ENCODE measurements around the gene SPINDOC.
"Not testable (repeated sequence)": the region's sequence is repeated elsewhere in the genome, so short reads cannot be mapped to it uniquely, and the experiment has no call there.

The SPINDOC gene

GRCh38 chr11:63858628-63859550 is 45.6 kb downstream of the SPINDOC start:
- no peak for DNase-seq

GRCh38 chr11:63862923-63863322 is 49.7 kb downstream of the SPINDOC start:
- no peak for DNase-seq

GRCh38 chr11:63863620-63864019 is 50.4 kb downstream of the SPINDOC start:
- not testable (repeated sequence) for DNase-seq

DNA sequence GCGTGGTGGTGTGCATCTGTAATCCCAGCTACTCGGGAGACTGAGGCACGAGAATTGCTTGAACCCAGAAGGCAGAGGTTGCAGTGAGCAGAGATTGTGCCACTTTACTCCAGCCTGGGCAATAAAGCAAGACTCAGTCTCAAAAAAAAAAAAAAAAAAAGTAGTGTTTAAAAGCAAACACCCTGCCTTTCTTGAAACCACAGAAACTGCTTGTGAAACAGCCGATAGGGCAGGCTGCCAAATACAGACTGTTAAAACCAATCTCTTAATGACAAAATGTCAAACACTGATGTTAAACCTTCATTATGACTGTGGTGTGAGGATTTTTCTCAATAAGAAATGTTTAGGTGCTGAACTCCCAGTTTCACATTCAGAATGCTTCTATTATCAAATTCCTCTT is 53.0 kb downstream of the SPINDOC start:
- peak; percentile 60 for DNase-seq

- DNase-seq, result no peak
These were observed 54.3 kb downstream of the SPINDOC start for GRCh38 chr11:63867511-63867910.

DNA sequence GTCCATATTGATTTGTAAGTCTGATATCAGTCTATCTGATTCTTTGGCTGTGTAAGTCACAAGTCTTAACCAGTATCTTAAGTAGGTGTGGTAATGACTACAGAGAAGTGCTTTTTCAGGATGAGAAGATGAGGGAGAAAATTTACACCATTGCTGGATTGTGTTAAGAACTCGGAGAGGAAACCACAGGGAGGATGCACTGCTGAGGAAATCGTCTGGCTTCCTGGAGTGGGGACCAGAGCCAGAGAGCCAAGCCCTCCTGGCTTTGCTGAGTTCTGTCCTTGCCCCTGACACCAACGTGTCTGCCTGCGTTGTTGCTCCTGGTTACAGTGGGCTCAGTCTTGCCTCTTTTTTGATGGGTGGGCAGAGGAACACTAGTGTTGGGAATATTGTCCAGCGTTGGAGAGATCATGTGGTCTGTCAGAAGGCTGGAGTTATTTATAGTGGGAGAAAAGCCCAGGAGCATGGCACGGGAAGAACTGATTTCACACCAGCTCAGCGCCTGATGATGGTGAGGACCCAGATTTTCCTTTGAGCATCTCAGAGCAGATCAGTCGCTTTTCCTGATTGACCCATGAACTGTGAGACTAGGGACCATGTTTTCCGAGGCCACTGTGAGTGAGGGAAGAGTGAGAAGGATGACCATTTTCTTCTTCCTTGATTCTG is 55.3 kb downstream of the SPINDOC start:
- no peak for DNase-seq

DNA sequence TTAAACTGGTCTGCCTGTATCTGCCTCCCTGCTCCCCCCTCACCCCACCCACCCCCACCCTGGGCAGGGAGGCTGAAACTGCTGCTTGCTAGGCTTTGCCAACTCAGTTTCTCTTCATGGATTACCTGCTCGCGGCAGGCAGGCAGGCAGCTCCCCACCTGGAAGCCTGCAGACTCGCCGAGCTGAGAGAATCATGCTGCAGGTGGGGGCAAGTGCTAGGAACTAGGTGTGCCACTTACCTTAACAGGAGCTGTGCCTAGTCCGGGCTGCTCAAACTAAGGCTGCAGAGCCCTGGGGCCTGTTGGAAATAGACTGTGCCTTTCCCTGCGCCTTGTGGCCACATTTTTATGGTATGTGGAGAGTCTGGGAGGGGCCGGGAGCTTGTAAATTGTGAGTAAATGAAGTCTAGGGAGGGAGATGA is 55.9 kb downstream of the SPINDOC start:
- DNase-seq, result no peak

DNA sequence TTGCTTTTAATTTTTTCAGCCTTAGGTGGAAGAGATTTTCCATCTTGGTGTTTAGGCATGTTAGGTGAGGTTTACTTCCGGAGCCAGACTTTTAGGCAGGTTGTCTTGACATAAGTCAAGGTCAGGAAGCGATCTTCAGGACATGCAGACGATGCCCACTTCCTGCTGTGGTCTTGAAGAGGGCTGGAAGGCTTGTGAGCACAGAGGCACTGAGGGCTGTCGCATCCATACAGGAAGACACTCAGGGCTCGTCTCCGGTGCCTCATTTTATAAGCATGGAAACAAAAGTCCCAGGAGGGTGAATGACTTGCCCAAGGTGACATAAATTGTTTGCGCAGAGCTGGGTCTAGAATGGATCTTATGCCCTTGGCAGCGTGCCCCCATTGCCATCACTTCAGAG is 56.4 kb downstream of the SPINDOC start:
- DNase-seq, result peak; percentile 54

DNA sequence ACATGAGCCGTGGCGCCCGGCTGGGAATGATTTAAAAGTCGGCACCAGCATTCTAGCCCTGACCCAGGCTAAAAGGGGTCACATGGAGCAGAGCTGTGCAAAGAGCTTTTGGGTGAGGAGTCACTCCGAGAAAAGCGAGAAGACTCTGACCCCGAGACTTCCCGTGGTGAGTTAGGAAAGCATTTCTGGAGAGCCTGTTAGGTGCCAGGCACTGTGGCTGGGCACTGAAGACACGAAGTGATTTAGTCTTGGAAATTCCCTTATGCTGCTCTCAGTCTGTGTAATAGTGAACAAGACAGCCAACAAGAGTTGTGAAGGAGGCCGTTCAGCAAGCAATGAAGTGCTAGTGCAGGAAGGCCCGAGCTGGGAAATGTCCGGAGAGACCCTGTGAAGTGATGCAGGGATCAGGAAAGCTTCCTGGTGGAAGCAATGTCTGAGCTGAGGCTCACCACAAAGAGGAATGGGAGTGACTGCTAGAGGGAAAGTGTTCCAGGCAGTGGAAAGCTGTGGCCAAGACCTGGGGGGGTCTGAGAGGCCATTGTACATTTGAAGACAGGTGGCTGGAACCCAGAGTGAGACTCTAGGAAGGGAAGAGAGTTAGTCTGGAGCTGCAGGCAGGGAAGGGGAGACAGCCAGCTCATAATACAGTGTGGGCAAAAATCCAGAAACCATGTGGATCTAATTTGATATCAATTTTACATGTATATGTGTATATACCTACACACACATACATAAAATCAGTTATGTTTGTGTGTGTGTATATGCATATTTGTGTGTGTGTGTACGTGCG is 57.3 kb downstream of the SPINDOC start:
- no peak for DNase-seq

DNA sequence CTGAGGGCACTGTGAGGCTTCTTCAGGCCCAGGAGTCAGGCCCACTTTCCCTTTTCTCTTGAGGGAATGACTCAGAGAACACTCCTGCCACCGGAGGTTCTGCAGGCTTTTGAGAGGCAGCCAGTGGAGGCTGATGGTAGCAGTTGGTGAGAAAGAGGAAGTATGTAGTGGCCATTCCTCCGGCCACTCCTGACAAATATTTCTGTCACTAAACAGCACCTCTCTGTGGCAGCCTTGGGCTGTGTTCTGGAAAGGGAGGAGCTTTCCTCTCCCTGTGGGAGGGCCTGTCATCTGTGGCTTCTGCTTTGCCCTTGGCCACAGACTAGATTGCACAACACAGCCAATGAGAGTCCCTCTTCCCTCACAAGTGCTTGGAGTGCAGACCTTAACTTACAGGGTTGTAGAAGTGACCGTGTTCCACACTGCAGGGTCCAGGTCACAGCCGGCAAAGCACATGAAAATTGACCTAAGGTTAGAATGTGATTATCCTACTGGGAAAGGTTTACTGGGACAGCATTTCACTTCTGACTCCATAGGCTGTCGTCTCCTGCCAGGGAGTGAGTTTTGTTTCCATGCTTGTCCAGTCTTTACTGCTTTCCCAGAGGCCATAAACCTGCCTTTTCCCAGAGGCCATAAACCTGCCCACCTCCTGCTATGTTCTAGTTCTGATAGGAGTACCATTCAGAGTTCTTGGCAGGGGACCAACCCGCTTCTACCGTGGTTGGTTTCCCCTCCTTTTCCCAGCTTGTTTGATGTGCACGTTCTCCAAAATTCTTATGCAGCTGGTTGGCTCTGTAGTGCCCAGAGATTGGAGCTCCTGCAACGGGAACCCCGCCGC is 58.9 kb downstream of the SPINDOC start:
- DNase-seq, result peak; percentile 22

- no peak for DNase-seq
These were observed 59.5 kb downstream of the SPINDOC start for GRCh38 chr11:63872800-63873197.

- DNase-seq, result no peak
These were observed 60.1 kb downstream of the SPINDOC start for GRCh38 chr11:63873311-63873710.

GRCh38 chr11:63874511-63874910 is 61.3 kb downstream of the SPINDOC start:
- no peak for DNase-seq

DNA sequence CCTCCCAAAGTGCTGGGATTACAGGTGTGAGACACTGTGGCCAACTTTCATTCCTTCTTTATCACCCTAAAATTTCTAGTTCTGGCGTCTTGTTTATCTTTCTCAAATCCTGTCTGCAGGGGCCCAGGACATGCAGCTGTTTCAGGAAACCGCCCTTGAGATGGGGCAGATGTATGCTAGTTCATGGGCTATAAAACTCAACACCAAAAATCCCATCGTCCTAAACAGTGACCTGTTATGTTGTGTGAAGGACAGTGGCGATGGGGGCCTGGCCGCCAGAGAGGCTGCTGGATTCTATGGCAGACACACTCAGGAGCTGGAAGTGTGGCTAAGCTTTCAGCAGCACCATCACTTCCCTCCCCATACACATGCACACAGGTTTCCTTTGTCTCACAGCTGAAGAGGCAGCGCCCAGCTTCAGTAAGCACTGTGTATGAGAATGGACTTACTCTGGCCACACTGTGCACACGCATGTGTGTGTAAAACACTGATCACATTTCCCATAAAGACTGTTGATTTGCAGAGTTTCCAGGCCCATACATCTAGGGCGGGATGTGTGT is 62.3 kb downstream of the SPINDOC start:
- no peak for DNase-seq

DNA sequence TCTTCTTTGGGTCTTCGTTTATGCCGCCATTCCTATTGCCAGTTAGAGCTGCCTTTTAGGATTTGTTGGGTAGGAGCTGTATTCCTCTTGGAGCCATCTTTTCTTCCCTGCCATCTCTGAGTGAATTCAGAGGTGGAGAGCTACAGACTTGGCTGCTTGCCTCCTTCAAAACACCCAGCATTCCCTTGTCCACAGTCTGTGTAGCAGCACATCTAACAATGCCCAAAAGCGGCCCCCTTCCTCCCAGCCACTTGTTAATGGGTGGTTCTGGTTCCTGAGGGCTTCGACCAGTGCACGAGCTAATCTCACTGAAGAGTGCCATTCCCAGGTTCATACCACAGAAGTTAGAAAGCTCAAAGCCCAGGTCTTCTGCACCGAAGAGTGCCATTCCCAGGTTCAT is 63.4 kb downstream of the SPINDOC start:
- no peak for DNase-seq

All from activated effector memory CD4-positive, alpha-beta T cell treated with Interleukin-2 at 50 U/mL for 16 hours (primary cell).